ENCODE measurements around the gene NGEF.

DNA sequence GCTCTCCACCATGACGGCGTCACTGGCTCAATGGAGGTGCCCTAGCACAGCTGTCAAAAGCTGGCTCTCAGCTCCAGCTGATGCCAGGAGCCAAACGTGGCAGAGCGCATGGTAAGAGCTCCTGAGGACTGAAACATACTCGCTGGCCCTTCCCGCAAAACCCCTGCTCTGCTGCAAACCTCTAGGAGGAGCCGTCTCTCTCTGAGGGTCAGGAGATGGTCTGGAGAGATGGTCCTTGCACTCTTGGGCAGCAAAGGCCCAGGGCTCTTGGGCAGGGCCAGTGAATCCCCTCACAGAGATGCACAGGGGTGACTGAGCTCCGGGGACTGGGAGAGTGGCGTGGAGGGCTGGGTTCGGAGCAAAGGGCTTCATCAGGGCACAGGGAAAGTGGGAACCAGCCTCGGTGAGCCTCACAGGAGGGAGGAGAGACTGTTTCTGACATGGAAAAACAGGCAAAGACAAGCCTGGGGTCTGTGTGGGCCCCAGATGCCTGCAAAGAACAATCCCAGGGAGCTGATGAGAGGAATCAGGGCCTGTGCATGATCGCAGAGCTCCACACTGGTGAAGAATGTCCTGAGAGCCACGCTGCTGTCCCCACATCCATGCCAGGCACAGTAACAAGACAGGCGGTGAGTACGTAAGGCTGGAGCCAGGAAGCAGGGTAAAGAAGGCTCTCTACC, 125.7 kb downstream of the NGEF start:
- TF ChIP-seq POLR2A (IDR thresholded peaks at IDR 0.05) = no peak
- TF ChIP-seq, protein P1, sequence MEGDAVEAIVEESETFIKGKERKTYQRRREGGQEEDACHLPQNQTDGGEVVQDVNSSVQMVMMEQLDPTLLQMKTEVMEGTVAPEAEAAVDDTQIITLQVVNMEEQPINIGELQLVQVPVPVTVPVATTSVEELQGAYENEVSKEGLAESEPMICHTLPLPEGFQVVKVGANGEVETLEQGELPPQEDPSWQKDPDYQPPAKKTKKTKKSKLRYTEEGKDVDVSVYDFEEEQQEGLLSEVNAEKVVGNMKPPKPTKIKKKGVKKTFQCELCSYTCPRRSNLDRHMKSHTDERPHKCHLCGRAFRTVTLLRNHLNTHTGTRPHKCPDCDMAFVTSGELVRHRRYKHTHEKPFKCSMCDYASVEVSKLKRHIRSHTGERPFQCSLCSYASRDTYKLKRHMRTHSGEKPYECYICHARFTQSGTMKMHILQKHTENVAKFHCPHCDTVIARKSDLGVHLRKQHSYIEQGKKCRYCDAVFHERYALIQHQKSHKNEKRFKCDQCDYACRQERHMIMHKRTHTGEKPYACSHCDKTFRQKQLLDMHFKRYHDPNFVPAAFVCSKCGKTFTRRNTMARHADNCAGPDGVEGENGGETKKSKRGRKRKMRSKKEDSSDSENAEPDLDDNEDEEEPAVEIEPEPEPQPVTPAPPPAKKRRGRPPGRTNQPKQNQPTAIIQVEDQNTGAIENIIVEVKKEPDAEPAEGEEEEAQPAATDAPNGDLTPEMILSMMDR (IDR thresholded peaks at IDR 0.05) = no peak

Data from uterus (tissue), 2 donors.